Large intestine (tissue), 12 donors: ENCODE results near the gene YWHAE. TPM values are rescaled to one million over a fixed set of nuclear protein-coding genes. Genes with fewer than 3 reads are reported as not detected.
A peak's percentile ranks its signal among the peaks of the same experiment; 100 is the strongest.
"Not testable (repeated sequence)": the region's sequence is repeated elsewhere in the genome, so short reads cannot be mapped to it uniquely, and the experiment has no call there.

Experiments
- DNase-seq, 2 donors: peaks; one replicate each; pipeline versions ENCODE4 v3.0.0 to v3.0.0-alpha.2; 2013
- H3K27ac ChIP-seq: one replicate; pipeline ENCODE4 v1.5.1; 2013; ENCODE audit warnings: low read length
- H3K27me3 ChIP-seq: 2 replicates; pipeline ENCODE4 v1.6.1; 2013; ENCODE audit warnings: low read length; ENCODE audit not compliant: control insufficient read depth, insufficient read depth
- H3K36me3 ChIP-seq: 2 replicates; pipeline ENCODE4 v1.6.1; 2013; ENCODE audit warnings: low read length; ENCODE audit not compliant: control insufficient read depth, insufficient read depth
- H3K4me1 ChIP-seq: one replicate; pipeline ENCODE4 v1.6.1; 2013; ENCODE audit warnings: low read length; ENCODE audit not compliant: control insufficient read depth, insufficient read depth
- H3K4me3 ChIP-seq: one replicate; pipeline ENCODE4 v1.5.1; 2013; ENCODE audit warnings: low read length
- H3K9me3 ChIP-seq: one replicate; pipeline ENCODE4 v1.6.1; 2013; ENCODE audit warnings: mild to moderate bottlenecking, low read depth, low read length, moderate library complexity; ENCODE audit not compliant: control insufficient read depth
- WGBS: methylation state at CpG from one replicate; pipeline ENCODE4 v1.1.5; 2013; ENCODE audit warnings: low lambda C conversion rate; ENCODE audit not compliant: insufficient coverage; 5-methylcytosine and 5-hydroxymethylcytosine counted together
- long read RNA-seq, 11 donors: transcript quantifications; one replicate each; lab custom pipeline, GENCODE V29; 2026
- polyA plus RNA-seq: library from polyadenylated mRNA; unstranded; fragments of 120-200 nt; gene quantifications from one replicate; pipeline ENCODE4 v1.2.1, GENCODE V29; 2013

The YWHAE gene
- polyA plus RNA-seq: 615 TPM
- long read RNA-seq, donor 1, transcript YWHAE-204 (3 exons, 691 nt): minor isoform, 13 of 241 reads
- long read RNA-seq, donor 1, transcript YWHAE-205 (2 exons, 465 nt): minor isoform, 27 of 241 reads
- long read RNA-seq, donor 1, transcript YWHAE-201 (6 exons, 2,211 nt): major isoform, 63 of 241 reads
- long read RNA-seq, donor 1, partial matches to known transcripts: 134 of 241 reads
- long read RNA-seq, donor 1, other reads (novel, unspliced or antisense): 0 of 241 reads
- long read RNA-seq, donor 2, transcript YWHAE-201 (6 exons, 2,211 nt): major isoform, 151 of 355 reads
- long read RNA-seq, donor 2, transcript YWHAE-205 (2 exons, 465 nt): minor isoform, 70 of 355 reads
- long read RNA-seq, donor 2, transcript YWHAE-204 (3 exons, 691 nt): minor isoform, 16 of 355 reads
- long read RNA-seq, donor 2, transcript YWHAE-208 (7 exons, 1,818 nt): minor isoform, 6 of 355 reads
- long read RNA-seq, donor 2, partial matches to known transcripts: 110 of 355 reads
- long read RNA-seq, donor 2, other reads (novel, unspliced or antisense): 0 of 355 reads
- long read RNA-seq, donor 3: 0 reads
- long read RNA-seq, donor 4, transcript YWHAE-205 (2 exons, 465 nt): minor isoform, 10 of 43 reads
- long read RNA-seq, donor 4, transcript YWHAE-201 (6 exons, 2,211 nt): major isoform, 16 of 43 reads
- long read RNA-seq, donor 4, partial matches to known transcripts: 14 of 43 reads
- long read RNA-seq, donor 4, other reads (novel, unspliced or antisense): 0 of 43 reads
- long read RNA-seq, donor 5, transcript YWHAE-201 (6 exons, 2,211 nt): major isoform, 59 of 225 reads
- long read RNA-seq, donor 5, transcript YWHAE-205 (2 exons, 465 nt): minor isoform, 29 of 225 reads
- long read RNA-seq, donor 5, transcript YWHAE-204 (3 exons, 691 nt): minor isoform, 12 of 225 reads
- long read RNA-seq, donor 5, transcript YWHAE-208 (7 exons, 1,818 nt): minor isoform, 6 of 225 reads
- long read RNA-seq, donor 5, partial matches to known transcripts: 118 of 225 reads
- long read RNA-seq, donor 5, other reads (novel, unspliced or antisense): 0 of 225 reads
- long read RNA-seq, donor 6, transcript YWHAE-208 (7 exons, 1,818 nt): minor isoform, 6 of 280 reads
- long read RNA-seq, donor 6, transcript YWHAE-201 (6 exons, 2,211 nt): major isoform, 154 of 280 reads
- long read RNA-seq, donor 6, transcript YWHAE-205 (2 exons, 465 nt): minor isoform, 67 of 280 reads
- long read RNA-seq, donor 6, transcript YWHAE-204 (3 exons, 691 nt): minor isoform, 5 of 280 reads
- long read RNA-seq, donor 6, partial matches to known transcripts: 47 of 280 reads
- long read RNA-seq, donor 6, other reads (novel, unspliced or antisense): 0 of 280 reads
- long read RNA-seq, donor 7, transcript YWHAE-205 (2 exons, 465 nt): minor isoform, 37 of 179 reads
- long read RNA-seq, donor 7, transcript YWHAE-208 (7 exons, 1,818 nt): minor isoform, 9 of 179 reads
- long read RNA-seq, donor 7, transcript YWHAE-201 (6 exons, 2,211 nt): major isoform, 82 of 179 reads
- long read RNA-seq, donor 7, partial matches to known transcripts: 47 of 179 reads
- long read RNA-seq, donor 7, other reads (novel, unspliced or antisense): 0 of 179 reads
- long read RNA-seq, donor 8, transcript YWHAE-204 (3 exons, 691 nt): minor isoform, 13 of 372 reads
- long read RNA-seq, donor 8, transcript YWHAE-205 (2 exons, 465 nt): minor isoform, 100 of 372 reads
- long read RNA-seq, donor 8, transcript YWHAE-208 (7 exons, 1,818 nt): minor isoform, 8 of 372 reads
- long read RNA-seq, donor 8, transcript YWHAE-201 (6 exons, 2,211 nt): major isoform, 183 of 372 reads
- long read RNA-seq, donor 8, partial matches to known transcripts: 65 of 372 reads
- long read RNA-seq, donor 8, other reads (novel, unspliced or antisense): 0 of 372 reads
- long read RNA-seq, donor 9, transcript YWHAE-205 (2 exons, 465 nt): minor isoform, 70 of 301 reads
- long read RNA-seq, donor 9, transcript YWHAE-204 (3 exons, 691 nt): minor isoform, 5 of 301 reads
- long read RNA-seq, donor 9, transcript YWHAE-208 (7 exons, 1,818 nt): minor isoform, 16 of 301 reads
- long read RNA-seq, donor 9, transcript YWHAE-201 (6 exons, 2,211 nt): major isoform, 178 of 301 reads
- long read RNA-seq, donor 9, partial matches to known transcripts: 30 of 301 reads
- long read RNA-seq, donor 9, other reads (novel, unspliced or antisense): 0 of 301 reads
- long read RNA-seq, donor 10, transcript YWHAE-205 (2 exons, 465 nt): minor isoform, 33 of 329 reads
- long read RNA-seq, donor 10, transcript YWHAE-201 (6 exons, 2,211 nt): major isoform, 204 of 329 reads
- long read RNA-seq, donor 10, transcript YWHAE-204 (3 exons, 691 nt): minor isoform, 12 of 329 reads
- long read RNA-seq, donor 10, transcript YWHAE-208 (7 exons, 1,818 nt): minor isoform, 9 of 329 reads
- long read RNA-seq, donor 10, partial matches to known transcripts: 64 of 329 reads
- long read RNA-seq, donor 10, other reads (novel, unspliced or antisense): 0 of 329 reads
- long read RNA-seq, donor 11, transcript YWHAE-205 (2 exons, 465 nt): minor isoform, 35 of 237 reads
- long read RNA-seq, donor 11, transcript YWHAE-208 (7 exons, 1,818 nt): minor isoform, 7 of 237 reads
- long read RNA-seq, donor 11, transcript YWHAE-204 (3 exons, 691 nt): minor isoform, 5 of 237 reads
- long read RNA-seq, donor 11, transcript YWHAE-201 (6 exons, 2,211 nt): major isoform, 148 of 237 reads
- long read RNA-seq, donor 11, partial matches to known transcripts: 38 of 237 reads
- long read RNA-seq, donor 11, other reads (novel, unspliced or antisense): 0 of 237 reads

DNA sequence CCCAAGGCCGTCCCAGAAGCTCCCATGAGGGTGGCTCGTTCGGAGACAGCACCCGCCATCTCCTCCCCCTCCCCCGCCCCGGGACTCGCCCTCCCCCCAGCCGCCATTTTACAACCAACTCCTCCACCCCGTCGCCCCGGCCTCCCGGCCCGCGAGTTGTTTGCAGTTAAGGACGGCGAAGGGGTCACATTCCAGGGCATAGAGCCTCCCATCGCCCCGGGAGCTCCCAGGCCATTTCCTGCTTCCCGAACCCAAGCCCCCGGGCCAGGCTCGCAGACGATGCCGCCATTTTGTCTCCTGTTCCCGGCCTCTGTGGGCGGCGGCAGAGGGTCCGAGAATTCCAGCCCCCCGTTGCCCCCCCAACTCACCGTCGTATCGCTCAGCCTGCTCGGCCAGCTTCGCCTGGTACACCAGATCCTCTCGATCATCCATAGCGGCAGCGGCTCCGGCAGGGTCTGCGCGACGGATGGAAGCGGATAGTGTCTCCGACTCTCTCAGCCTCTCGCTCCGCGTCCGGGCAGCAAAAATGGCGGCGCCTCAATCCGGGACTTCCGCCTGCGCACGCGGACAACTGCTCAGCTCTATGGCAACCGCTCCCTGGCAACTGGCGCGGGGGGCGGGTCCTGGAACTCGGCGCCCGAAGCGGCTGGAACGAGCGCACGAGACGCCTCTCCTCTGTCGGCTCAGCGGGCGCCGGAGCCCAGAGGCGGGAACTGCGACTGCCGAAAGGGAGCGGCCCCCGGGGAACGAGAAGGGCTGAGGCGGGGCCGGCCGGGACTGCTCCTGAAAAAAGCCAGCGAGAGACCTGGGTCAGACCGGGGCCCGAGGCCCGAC is at the start of gene YWHAE:
YWHAE (minus strand) TSS at position 544 of the 834 bp plus-strand sequence; CDS start at position 432, 112 bp downstream.
- Histone ChIP-seq H3K4me1 (peaks cover 9% of the 10 kb centered on the region), H3K9me3 (no peaks in the 10 kb centered on the region), H3K27me3 (no peaks in the 10 kb centered on the region), H3K27ac (peak within 1 kb of the TSS; percentile 93), H3K4me3 (peak within 1 kb of the TSS; percentile 83), H3K36me3 (peaks cover 3% of the 10 kb centered on the region)
- no CpG with 5 or more reads among the region's 82 CpGs for WGBS
- peak; percentile 94 to 98 for DNase-seq

DNA sequence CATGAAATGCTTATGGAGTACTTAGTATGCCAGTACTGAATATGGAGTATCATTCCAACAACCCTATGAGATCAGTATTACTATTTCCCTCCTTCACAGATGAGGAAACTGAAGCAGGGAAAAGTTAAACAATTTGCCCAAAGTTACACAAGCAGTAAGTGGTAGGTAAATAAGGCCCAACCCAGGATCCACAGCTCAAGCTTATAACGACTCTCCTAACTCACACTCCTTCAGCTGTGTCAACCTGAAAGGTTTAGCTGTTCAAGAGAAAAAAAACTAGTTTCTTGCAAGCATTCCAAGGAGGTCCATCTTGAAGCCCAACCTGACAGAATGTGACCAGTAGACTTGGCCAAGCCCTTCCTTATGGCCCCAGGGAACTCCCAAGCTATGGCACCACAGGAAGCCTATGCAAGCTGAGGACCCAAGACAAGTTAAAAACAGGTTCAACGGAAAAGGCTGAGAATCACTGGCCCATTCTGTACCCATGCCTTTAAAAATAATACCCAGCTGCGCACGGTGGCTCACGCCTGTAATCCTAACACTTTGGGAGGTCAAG is 49.5 kb upstream of the YWHAE start:
- no peak overlapping the region for H3K4me3 ChIP-seq
- H3K4me1 ChIP-seq: peaks cover 5% of the 10 kb centered on the region
- H3K36me3 ChIP-seq: peaks cover 19% of the 10 kb centered on the region
- H3K27me3 ChIP-seq: no peaks in the 10 kb centered on the region
- H3K27ac ChIP-seq: no peak overlapping the region
- DNase-seq: no peak
- H3K9me3 ChIP-seq: no peaks in the 10 kb centered on the region
- no CpG with 5 or more reads among the region's 5 CpGs for WGBS

DNA sequence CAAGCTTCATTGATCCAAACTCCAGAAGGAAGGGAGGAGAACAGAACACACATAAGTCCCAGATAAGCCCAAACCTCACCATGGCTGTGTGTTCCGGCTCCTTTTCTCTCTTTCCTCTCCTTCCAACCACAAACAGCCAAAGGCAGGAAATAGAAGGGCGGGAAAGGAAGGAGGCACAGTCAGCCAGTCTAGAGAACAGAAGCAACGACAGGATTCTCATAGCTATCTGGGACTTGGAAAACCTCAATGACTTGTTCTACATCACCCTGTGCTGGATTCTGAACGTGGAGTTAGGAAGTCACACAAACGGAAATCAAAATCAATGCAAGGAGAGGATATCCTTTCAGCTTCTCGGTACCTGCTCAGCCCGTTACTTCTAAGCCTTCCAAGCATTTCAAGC is 47.0 kb upstream of the YWHAE start:
- no CpG with 5 or more reads among the region's 7 CpGs for WGBS
- peaks cover 19% of the 10 kb centered on the region for H3K36me3 ChIP-seq
- no peaks in the 10 kb centered on the region for H3K27me3 ChIP-seq
- no peaks in the 10 kb centered on the region for H3K9me3 ChIP-seq
- no peak for DNase-seq
- no peaks in the 10 kb centered on the region for H3K4me1 ChIP-seq
- H3K4me3 ChIP-seq: no peak overlapping the region
- H3K27ac ChIP-seq: no peak overlapping the region

DNA sequence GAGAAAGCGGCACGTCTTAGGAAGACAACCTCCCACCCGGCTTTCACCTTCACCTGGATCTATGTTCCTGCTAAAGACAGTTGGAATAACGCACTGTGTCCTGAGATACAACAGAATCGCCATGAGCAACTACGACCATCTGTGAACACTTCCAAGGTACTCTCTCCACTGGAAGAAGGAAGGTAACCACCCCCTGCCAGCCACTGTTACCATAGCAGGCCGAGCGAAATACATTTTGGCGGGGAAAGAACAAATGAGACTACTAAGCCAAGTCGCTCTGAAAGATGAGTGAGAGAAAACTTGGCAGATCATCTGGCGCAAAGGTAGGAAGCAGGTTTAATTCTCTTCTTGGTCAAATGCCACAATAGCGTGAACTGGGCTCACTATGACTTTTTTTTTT is 46.2 kb upstream of the YWHAE start:
- no CpG with 5 or more reads among the region's 12 CpGs for whole genome bisulfite sequencing
- no peak for DNase-seq
- Histone ChIP-seq H3K9me3 (no peaks in the 10 kb centered on the region), H3K27ac (no peak overlapping the region), H3K27me3 (no peaks in the 10 kb centered on the region), H3K36me3 (peaks cover 16% of the 10 kb centered on the region), H3K4me3 (no peak overlapping the region), H3K4me1 (no peaks in the 10 kb centered on the region)

DNA sequence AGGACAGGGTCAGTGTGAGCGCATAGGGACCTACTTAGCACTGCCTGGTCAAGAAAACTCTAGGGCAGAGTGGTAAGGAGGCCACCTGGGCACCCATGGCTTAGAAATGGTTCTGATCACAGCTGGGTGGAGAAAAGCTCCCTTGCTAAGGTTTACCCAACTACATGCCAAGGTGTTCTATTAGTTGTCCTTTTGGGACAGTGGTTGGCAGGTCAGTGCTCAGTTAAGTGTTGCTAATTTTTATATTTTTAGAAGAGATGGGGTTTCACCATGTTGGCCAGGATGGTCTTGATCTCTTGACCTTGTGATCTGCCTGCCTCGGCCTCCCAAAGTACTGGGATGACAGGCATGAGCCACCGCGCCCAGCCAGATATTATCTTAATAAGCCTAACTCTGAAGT is 45.7 kb upstream of the YWHAE start:
- peaks cover 20% of the 10 kb centered on the region for H3K36me3 ChIP-seq
- DNase-seq, H3K27me3 ChIP-seq, H3K4me3 ChIP-seq, H3K9me3 ChIP-seq, H3K4me1 ChIP-seq, H3K27ac ChIP-seq: not testable (repeated sequence)
- WGBS: no CpG with 5 or more reads among the region's 4 CpGs

DNA sequence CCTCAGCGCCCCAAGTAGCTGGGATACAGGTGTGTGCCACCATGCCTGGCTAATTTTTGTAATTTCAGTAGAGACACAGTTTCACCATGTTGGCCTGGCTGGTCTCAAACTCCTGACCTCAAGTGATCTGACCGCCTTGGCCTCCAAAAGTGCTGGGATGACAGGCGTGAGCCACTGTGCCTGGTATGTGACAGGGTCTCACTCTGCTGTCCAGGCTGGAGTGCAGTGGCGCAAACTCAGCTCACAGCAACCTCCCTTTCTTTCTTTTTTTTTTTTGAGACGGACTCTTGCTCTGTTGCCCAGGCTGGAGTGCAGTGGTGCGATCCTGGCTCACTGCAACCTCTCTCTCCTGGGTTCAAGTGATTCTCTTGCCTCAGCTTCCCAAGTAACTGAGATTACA is 42.7 kb upstream of the YWHAE start:
- H3K27ac ChIP-seq, H3K9me3 ChIP-seq, H3K4me3 ChIP-seq, H3K4me1 ChIP-seq, DNase-seq, H3K27me3 ChIP-seq: not testable (repeated sequence)
- no CpG with 5 or more reads among the region's 6 CpGs for WGBS
- peaks cover 13% of the 10 kb centered on the region for H3K36me3 ChIP-seq

DNA sequence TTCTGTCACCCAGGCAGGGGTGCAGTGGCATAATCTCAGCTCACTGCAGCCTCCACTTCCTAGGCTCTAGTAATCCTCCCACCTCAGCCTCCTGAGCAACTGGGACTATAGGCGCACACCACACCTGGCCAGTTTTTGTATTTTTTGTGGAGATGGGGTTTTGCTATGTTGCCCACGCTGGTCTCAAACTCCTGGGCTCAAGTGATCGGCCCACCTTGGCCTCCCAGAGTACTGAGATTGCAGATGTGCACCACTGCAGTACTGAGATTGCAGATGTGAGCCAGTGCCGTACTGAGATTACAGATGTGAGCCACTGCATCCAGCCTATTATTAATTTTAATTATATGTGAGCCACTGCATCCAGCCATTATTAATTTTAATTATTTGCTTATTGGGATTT is 42.2 kb upstream of the YWHAE start:
- Histone ChIP-seq H3K4me1 (no peaks in the 10 kb centered on the region), H3K9me3 (no peaks in the 10 kb centered on the region), H3K4me3 (no peak overlapping the region), H3K27ac (no peak overlapping the region), H3K27me3 (no peaks in the 10 kb centered on the region), H3K36me3 (peaks cover 13% of the 10 kb centered on the region)
- WGBS: no CpG with 5 or more reads among the region's 4 CpGs
- no peak for DNase-seq
